DMS153 (cell line): ENCODE measurements around the gene RICTOR.
A peak's percentile ranks its signal among the peaks of the same experiment; 100 is the strongest.

Source experiments
- DNase-seq: peaks from one replicate; lab custom pipeline; 2025; lab: John Stamatoyannopoulos, UW

Gene RICTOR, protein sequence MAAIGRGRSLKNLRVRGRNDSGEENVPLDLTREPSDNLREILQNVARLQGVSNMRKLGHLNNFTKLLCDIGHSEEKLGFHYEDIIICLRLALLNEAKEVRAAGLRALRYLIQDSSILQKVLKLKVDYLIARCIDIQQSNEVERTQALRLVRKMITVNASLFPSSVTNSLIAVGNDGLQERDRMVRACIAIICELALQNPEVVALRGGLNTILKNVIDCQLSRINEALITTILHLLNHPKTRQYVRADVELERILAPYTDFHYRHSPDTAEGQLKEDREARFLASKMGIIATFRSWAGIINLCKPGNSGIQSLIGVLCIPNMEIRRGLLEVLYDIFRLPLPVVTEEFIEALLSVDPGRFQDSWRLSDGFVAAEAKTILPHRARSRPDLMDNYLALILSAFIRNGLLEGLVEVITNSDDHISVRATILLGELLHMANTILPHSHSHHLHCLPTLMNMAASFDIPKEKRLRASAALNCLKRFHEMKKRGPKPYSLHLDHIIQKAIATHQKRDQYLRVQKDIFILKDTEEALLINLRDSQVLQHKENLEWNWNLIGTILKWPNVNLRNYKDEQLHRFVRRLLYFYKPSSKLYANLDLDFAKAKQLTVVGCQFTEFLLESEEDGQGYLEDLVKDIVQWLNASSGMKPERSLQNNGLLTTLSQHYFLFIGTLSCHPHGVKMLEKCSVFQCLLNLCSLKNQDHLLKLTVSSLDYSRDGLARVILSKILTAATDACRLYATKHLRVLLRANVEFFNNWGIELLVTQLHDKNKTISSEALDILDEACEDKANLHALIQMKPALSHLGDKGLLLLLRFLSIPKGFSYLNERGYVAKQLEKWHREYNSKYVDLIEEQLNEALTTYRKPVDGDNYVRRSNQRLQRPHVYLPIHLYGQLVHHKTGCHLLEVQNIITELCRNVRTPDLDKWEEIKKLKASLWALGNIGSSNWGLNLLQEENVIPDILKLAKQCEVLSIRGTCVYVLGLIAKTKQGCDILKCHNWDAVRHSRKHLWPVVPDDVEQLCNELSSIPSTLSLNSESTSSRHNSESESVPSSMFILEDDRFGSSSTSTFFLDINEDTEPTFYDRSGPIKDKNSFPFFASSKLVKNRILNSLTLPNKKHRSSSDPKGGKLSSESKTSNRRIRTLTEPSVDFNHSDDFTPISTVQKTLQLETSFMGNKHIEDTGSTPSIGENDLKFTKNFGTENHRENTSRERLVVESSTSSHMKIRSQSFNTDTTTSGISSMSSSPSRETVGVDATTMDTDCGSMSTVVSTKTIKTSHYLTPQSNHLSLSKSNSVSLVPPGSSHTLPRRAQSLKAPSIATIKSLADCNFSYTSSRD (N-terminal part only)

DNA sequence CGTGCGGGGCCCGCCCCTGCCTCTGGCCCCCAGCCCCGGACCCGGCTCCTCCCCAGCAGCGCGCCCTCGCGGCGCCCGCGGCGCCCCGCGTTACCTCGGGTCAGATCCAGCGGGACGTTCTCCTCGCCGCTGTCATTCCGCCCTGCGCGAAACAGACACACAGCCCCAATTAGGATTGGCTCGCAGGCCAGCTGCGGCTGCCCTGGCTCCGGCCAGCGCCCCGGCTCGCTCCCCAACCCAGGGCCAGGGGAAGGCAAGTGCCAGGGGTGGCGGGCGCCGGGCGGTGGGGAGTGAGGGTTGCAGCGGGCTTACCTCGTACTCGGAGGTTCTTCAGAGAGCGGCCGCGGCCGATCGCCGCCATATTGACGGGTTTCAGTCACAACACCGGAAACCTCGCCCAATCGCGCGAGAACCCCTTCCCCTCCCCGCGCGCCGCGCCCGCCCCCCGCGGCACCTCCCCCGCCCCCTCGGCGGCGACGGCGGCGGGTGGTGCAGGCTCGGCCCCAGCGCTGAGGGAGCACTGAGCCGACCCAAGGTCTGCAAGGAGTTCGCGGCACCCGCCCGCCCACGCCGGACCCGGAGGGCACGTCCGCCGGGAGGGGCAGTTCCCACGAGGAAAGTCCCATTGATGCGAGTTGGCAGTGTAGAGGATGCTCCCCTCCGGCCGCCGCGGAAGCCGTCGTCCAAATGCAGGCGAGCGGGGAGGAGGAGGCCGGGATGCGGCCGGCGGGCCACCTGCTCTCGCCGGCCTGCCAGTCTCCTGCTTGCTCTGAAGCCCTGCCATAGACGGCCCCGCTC, at the start of gene RICTOR:
RICTOR (minus strand) TSS at position 383 of the 798 bp plus-strand sequence; CDS start at position 361, 22 bp downstream.
- peak; percentile 80 for DNase-seq

DNA sequence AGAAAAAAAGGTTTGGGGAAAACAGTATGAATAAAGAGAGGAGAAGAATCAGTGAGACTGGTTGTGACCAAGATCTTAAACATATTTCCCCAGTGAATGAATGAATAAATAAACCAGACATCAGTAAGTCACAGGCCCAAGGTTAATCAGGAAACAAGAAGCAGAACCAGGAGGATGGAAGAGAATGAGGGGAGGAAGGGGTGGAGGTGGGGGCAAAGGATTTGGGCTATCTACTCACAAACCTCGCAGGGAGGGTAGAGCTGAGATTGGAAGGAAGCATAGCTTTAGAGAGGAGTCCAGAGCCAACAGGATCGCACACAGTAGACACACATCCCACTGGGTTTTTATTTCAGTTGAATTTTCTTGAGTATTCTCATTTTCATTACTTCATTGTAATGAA, 47.7 kb upstream of the RICTOR start:
- no peak for DNase-seq

DNA sequence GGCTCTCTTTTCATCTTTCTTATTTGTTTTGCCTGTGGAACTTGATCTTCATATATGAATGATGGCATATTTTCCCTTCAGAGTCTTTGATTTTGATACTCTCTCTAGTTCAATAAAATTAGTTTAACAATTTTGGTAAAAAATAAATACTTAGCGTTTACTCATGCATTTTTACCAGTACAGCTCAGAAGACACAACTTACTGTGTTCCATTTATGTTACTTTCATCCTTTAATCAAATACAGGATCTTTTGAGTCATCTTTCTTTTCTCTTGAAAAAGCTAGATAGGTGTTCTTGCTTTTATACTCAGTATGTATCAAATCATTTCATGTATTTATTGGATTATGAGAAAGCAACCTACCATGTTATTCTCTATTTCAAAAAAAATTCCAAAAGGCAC, 47.1 kb upstream of the RICTOR start:
- no peak for DNase-seq

DNA sequence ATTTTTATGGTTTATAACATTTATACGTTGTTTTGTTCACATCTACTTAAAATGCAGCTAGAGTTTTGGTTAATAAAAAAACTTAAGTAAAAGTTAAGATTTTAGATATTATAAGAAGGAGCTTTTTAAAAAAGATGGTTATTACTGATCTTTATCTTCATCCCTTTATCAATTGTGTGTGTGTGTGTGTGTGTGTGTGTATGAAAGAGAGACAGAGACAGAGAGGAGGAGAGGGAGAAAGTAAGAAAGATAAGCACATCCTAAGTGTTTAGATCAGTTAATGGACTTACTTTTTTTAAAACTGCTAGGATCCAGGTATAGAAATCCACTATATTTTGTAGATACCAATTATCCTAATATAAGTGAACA, 45.8 kb upstream of the RICTOR start:
- no peak for DNase-seq

DNA sequence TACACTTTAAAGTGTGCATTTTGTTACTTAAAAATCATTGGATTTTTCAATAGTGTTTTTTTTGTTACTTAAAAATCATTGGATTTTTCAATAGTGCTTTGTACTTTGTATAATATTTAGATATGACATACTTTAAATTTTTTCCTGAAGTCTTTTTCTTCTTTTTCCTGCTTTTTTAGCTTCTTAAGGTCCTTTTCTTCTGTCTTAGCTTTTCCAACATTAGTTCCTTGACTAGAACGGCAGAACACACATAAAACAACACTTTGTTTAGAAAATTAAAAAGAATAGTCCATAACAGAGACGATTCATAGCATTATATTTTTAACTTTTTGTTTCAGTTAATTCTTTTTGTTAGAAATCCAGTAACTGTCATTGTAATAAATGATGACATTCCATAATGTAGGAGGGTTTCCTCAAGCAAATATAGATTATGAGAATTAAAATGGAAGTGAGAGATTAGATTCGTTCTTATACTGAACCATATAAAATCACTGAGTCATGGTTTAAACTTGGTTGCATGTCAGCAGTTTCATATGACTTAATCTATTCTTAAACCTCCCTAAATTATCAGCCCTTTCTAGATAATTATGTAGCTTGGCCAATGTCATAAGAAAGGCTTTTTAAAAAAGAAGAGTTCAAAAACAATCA, 45.3 kb upstream of the RICTOR start:
- DNase-seq = no peak

DNA sequence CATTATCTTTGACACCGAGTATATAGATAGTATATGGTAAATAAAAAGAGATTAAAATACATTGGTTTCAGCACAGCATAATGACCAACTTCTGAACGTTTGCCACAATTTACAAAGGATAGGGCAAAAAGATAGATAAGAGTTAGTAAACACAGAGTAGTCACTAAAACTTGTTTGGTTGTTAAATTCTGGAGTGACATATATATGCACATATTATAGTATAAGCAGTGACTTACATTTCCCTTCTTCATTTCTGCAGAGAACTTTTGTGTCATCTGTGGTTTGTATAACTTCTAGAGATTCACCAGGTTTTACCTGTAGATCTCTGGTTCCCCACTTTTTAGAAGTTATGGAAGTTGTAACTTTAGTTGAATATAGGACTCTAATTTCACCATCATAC, 44.4 kb upstream of the RICTOR start:
- no peak for DNase-seq

DNA sequence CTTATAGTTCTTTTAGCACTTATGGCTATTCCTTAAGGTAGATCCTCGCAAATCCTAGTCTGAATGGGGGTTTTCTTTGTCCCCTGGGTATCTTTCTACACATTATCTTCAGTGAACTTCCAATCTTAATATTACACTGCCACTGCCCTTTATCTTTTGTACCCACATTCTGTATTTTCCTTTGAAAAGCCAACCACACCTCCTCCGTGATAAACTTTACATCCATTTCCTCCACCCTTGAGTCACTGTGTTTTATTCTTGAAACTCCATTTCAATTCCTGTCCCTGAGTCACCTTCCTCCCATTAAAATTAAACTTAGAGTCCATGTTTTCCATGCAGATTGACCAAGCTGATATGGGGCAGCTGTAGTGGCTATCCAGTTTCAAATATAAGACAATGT, 43.2 kb upstream of the RICTOR start:
- DNase-seq = no peak

DNA sequence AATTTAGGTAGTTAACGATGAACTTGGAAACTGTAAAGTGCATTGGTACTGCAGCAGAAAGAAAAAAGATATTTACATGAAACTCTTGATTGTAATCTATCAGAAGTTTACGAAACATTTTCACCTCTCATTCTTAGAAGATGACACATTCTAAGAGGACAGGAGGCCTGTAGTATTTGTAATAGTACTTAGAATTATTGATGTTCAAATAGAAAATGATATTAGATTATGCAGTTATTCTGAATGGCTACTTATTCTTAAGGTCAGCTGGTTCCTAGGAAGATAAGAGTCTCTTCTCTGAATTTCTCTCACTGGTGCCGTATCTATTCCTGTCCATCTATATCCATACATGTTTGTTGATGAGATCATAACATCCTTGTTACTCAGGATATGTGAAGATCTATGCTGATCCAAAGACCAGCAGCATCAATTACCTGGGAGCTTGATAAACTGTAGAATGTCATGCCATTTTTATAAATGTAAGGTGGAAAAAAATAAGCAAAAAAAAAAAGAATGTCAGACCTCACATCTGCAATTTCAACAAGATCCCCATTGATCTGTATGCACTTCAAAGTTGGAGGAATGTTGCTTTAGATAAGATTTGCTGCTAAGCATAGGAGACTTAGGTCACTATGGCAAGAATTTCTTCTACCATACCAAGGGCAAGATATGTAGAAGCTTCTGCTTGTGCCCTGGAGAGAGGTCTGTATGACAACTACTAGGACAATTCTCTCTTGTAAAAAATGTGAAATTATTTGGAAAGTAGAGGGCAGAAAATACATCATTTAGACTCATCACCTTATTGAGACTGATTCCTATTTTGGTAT, 42.4 kb upstream of the RICTOR start:
- DNase-seq = no peak

DNA sequence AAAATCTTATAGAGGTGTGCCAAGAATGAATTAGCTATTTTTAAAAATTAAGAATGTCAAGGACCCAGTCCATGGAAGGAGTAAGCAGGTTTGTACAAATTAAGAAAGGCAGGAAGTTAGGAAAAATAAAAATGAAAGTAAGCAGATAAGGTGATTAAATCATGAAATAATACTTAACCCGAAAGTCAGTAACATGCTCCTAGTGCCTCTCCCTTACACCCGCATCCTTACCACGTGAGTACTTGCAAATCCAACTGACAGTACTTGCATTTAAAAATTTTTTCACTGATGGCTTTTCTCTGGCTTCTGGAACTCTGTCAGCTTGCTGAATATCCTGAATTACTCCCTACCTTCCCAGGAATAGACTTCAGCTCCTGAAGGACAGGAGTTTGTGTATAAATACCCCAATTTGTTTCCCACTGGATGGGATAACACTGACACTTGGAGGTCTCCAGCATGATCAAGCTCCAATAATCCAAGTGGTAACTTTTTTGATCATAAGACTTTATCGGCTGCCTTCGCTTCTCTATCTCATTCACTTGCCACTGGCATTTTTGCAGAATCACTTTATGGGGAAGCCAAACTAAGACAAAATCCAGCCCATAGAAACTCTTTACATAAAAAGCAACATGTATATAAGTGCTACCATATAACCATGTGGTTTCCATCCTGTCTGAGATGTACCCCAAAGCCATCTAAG, 41.6 kb upstream of the RICTOR start:
- DNase-seq = no peak

DNA sequence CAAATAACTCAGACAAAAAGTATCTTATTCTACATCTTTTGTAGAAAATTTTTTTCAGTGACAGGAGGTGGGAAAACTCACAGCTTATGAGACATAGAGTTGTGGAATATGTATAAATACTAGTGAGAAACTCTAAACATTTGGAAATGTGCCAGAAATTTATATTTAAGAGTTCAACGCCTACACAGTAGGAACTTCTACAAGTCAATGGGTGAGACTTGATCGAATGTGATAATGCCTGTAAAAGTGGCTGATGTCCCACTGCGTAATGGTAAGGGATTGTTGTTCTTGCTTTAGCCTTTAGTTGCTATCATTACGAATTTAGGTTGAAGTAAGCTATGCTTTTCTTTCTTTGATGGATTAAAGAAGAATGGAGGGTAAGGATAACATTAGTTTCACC, 40.0 kb upstream of the RICTOR start:
- DNase-seq = no peak

DNA sequence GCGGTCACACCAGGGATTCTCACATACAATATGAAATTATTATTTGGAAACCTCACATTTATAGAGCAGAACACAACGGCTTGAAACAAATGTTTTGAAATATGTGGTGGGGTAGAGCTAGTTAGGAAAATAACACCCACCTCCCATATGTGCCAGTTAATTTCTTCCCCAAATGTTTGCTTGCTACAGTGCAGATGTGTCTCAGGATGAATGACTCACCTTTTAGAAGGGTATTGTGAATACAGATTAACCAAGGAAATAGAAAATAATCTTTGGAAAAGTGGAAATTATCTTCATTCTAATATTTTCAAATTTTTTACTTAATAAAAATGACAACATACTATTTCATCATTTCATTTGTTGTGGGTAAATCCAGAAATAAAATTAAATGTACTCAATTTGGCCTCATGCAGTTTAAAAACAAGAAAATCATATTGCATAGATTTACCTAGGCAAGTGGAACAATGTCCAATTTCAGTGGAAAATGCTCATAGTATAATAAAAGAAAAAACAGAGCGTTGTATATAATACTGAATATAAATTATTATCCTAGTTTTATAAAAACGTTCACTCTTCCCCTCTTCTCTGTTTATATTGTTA, 39.3 kb upstream of the RICTOR start:
- no peak for DNase-seq

DNA sequence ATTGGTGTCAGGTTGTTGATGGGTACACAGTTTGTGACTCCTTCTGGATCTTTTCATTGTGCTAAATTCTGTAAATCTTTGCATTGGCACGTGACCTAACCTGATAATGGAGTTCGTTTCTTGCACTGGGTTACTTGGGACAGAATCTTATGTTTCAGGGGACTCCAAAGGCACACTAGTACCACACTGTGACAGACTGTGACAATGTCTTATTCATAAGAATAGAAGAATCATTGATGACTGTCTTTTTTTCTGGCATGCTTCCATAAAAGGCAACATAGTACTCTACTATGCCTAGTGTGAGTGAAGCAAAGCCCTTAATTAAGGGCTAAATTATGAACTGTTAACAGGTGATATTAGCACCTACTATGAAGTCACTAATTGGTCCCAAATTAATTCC, 35.4 kb upstream of the RICTOR start:
- DNase-seq = no peak

DNA sequence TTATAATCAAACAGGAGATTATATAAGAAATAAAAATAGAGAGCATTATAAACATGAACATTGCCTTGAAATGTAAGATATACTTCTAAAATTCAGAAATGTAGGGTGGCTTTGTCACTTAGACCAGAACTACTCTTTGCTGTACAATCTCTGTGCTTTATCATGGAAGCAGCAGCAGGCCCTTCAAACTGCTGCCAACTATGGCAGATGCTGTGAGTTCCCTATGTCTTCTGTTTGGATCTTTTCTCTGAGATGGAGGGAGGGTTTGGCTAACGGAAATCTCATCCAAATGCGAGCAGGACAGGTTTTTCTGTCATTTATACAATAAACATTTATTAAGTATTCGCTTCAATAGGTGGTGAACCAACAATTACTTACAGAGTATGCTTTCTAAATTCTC, 34.8 kb upstream of the RICTOR start:
- no peak for DNase-seq

DNA sequence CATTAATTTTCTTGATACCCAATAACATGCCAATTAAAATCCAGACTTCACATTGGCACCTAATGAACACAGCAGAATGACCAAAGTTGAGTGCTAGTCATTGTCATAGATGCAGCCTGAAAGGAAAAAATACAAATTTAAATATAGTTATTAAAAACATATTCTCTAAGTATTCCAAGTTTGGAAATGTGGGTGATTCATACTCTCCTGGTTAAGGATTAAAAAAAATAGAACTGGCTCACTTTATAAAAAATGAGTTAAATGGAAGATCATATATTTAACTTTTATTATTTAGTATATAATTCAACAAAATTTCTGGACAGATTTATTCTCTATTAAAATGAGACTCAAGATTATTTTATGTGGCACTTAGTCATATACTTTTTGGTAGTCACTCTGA, 33.2 kb upstream of the RICTOR start:
- DNase-seq = no peak

DNA sequence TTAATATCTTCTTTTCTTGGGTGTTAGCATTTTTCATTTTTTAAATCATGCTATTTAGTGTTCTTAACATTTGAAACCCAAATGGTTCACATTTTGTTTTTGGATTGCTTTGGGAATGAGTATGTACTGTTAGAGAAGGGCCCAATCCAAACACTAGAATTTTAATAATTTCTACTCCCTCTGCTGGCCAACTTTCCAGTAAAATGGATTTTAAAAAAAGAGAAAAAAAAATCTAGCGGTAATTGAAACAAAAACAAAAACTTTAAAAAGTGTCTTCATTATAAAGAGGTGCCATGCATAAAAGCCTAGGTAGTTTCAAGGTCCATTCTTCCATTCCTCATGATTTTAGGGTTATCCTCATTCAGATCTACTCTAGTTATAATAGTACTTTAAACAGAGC, 32.1 kb upstream of the RICTOR start:
- DNase-seq = no peak

DNA sequence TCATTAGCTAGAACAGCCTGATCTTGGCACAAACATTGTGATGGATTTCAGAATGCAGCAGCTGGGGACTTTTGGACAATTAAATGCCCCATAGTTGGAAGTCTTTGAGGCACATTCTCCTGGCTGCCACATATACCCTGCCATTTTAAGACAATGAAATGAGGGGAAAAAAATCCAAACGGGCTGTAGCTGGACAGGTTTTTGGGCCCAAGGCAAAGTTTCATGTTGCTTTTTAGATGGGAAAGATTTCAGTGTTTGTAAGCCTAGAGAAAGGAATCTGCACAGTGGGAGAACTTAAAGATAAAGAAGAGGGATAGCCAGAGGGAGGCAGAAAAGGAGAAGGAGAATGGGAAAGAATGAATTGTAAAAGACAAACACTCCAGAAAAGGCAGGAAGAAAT, 30.0 kb upstream of the RICTOR start:
- no peak for DNase-seq

DNA sequence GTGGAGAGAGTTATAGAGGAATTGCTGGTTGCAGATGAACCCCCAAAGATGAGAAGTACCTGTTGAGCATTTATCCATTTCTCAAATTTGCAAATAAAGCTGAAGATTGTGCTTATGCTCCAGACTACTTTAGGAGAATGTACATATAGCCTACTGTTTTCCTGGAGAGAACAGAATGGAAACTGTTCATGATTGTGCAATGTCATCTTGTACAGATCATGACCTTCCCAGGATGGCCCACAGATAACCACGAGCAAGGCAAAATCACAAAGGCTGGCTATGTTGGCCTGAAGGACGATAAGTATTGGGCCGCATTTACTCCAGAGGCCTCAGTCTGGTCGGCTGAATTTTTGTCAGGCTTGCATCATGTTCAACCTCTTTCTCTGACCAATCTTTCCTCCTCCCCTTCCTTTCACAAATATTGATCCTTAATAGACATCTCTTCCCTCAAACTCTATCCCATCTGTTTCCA, 28.5 kb upstream of the RICTOR start:
- no peak for DNase-seq

DNA sequence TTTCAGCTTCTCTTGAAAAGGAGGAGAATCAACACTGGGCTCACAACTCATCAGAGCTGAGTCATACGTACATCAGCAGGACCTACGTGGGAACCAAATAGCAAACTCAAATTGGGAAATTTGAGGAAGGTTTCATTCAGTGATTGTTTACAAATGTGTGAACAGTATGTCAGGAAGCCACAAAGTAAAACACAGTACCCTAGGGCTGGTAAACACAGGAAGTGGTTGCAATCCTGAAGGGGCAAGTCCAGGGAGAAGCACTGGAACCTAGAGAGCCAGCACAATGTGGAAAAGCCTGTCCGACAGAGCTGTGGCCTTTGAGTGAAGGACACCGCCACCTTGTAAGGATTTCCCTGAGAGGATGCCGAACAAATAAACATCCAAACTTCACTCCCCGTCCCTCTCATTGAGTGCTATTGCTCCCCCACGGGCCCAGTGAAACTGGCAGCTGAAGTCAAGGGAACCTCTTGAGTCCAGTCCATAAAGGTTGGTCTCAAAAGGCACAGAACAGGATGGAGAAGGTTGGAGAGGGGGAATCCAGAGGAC, 26.7 kb upstream of the RICTOR start:
- DNase-seq = peak; percentile 45
